HG03571 (cell line): ENCODE data around the gene SHISAL1.

ENCODE experiments used
- ATAC-seq: cut with Tn5 transposase; IDR thresholded peaks from one replicate; pipeline ENCODE4 v1.9.1; 2021; ENCODE audit not compliant: unreplicated experiment

SHISAL1 gene

DNA sequence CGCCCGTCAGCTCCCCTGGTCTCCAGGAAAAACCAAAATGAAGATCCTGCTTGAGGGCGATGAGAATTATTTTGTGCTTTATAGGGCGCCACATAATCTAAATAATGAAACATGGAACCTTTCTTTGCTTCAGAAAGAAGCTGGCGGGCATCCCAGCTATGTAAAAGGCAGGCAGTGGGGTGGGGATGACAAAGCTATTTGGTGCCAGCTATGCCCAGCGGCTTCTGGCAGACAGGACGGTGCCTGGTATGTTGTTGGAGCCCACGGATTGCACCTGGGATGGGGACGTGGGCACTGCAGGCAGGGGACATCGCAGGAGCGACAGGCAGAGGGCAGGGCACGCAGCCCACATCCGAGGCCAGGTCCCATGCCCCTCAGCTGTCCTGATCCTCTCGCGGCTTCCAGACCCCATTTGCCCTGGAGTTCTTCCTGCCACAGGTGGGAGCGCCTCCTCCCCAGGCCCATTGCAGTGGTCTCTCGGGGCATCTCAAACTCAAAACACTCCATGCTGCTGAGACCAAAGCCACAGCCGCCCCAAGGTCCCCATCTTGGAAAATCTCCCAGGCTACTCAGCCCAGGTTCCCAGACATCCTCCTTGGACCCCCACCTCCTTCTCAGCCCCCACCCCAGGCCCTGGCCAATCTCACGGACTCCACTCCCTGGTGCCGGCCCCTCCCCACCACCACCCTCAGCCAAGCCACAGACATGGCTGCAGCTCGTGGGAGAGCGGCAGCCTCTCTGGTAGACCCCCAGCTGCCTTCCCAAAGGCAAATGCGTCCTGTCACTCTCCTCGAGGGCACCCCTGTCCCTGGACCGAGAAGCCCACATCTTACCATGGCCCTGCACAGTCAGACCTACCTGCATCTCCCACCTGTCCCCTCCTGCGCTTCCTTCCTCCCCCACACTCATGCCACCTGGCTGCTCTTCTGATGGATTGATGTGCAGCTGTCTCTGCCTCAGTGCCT is 45.7 kb downstream of the SHISAL1 start:
- no peak for ATAC-seq

DNA sequence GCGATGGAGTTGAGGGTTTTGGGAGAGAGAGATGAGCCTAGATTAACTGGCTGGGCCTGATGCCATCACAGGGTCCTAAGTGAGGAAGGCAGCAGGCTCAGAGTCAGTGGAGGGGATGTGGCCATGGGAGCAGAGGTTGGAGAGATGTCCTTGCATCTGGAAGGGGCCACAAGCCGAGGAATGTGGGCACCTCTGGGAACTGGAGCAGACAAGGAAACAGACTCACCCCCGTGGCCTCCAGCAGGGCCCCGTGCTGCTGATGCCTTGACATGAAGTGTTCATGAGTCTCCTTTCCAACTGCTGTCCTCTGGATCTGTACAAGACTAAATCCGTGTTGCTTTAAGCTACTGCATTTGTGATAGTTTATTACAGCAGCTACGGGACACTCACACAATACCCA is 49.2 kb downstream of the SHISAL1 start:
- ATAC-seq, result no peak

DNA sequence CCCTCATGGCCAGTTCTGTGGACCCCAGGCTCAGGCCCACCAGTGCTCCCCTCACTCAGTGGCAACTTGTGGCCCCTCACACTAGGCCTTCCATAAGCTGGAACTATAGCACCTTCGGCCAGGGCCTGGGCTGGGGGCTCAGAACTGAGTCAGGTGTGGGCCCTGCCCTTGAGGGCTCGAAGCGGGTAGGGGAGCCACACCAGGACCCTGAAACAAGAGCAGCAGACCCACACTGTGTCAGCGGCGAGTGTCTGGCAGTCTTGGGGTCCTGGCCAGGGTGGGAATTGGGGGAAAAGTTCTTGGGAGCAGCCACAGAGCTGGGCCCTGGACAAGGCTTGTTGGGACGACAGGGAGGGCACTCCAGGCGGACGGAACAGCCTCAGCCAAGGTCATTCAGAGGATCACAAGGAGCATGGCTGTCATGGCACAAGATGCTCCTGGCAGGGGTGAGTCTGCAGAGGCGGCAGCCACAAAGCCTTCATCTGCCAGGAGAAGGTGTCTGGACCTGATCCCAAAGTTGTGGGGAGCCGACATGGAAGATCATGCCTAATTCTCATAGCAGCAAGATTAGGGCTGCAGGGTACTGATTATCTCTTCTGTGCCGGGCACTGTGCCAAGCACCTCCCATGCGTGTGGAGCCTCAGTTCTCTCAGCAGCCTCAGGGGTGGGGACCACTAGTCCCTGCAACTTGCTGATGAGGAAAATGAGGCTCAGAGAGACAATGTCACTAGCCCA is 50.7 kb downstream of the SHISAL1 start:
- ATAC-seq, result no peak

DNA sequence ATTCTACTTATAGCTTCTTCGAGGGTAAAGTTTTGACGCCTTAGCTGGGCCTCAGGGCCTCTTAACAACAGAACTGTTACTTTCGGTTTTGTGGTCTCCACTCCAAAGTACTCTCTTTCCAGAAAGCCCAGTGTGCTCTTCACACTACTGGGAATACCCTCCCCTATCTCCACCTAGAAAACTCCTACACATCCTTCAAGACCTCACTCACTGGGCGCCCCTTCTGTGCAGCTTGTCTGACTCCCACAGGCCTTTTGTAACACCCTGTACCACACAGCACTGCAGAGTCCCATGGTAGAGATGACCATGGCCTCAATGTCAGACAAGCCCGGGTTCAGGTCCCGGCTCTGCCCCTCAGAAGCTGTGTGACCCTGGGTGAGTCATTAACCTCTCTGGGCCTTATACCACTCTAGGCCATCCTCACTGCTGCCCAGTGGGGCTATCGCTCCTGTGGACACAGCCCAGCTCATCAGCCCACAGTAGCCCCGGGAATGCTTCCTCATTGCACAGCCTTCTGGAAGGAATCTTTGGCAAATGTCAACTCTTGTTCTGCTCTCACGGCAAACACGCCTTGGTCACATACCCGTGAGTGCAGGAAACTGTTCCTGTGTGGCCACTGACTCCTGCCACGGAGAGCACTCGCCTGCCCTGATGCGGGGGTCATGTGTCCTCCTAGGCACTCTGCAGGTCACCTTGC is 51.4 kb downstream of the SHISAL1 start:
- ATAC-seq, result no peak

DNA sequence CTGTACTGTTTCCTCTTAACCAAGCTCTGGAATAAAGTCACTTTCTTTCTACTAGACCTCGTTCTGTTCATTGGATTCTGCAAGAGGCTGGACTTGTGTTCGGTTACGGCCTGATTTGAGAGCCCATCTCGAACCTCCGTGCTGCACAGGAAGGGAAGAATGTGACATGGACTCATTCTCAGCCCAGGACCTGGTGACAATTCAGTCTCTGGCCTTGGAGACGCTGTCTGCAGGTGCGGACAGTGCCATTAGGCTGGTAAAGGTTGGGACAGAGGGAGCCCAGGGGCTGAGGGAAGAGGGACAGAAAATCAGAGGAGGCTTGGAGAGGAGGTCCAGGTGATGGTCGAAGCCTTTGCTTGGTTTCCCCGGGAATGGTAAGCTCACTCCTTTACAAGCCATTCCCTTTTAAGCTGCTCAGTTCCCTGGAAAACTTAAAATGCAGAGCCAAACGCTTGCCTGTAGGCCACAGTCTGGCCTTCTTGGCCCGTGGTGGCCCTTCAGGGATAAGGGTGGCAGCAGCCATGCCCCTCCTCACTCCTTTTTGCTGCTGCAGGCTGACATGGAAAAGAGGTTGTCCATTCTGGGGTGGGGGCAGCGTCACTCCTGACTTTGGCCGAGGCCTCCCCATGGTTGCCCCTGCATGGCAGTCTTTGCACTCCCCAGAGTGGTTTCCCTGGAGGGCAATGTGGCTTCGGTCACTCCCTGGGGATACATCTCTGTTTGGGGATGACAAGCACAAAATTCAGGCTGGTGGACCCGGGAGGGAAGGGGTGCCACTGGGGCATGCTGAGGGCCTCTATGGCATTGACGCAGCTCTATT is 52.3 kb downstream of the SHISAL1 start:
- no peak for ATAC-seq

DNA sequence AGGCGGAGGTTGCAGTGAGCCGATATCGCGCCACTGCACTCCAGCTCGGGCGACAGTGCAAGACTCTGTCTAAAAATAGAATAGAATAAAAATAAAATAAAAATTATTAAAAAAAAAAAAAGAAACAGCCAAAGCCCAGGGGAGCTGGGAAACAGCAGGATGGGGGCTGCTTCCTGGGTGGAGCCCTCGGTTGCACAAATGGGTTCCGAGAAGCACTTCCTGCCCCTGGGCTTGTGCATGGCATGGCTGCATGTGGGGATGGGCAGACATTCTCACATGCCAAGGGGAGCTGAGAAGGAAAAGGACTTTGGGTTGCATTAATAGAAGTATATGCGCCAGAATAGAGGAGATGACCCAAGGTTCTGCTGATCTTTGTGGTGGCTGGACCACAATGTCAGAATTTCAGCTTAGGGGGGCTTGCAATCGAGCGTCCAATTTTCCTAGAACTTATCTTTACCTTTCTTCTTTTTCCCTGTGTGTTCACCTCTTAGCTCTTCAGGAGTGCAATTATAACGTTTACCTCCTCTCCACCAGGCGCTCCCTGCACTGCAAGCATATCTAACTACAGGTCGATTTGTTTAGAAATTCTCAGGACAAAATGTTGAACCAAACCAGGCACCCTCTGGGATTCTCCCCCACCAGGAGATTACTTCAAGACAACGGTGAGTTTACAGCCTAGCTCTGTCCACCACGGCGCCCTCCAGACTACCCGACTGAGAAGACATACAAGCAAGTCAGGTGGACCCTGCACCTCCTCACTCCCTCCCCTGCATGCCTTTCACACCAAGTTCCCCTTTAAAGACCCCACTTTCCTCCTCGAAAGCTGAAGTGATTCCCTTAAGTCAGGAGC is 53.2 kb downstream of the SHISAL1 start:
- ATAC-seq, result no peak

DNA sequence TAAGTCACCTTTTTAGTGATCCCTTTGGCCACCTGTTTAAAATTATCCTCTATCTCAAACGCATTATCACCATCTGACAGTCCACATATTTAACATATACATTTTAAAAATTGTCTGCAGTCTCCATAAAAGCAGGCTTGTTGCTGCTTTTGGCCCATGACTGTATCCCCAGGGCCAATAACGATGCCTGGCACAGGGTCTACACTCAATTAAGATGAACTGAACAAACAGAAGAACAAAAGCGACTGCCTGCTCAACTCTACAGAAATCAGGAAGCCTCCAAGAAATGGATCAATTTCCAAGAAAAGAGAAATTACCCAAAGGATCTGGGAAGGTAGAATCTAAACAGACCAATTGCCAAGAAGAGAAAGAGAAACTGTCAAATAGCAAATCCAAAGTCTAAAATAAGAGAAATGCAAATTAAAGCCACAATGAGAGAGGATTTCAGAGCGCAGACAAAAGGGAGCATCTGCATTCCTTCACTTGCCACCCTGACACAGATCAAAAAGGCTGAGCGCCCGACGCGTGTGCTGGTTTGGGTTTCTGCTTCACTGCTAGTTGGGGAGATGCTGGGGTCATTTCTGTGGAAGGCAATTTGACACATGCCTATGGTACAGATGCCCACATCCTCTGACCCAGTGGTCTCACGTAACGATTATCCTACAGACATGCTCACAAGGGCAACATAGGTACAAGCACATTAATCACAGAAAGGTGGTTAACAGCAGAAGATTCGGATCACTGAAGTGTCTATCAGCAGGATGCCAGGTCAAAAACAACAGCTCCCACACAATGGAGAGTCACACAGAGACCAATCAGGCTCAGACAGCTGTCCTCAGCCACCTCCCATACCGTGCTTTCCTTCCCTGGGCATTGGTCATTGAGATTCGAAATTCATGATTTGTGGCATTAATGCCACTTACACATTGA is 55.9 kb downstream of the SHISAL1 start:
- ATAC-seq, result no peak

DNA sequence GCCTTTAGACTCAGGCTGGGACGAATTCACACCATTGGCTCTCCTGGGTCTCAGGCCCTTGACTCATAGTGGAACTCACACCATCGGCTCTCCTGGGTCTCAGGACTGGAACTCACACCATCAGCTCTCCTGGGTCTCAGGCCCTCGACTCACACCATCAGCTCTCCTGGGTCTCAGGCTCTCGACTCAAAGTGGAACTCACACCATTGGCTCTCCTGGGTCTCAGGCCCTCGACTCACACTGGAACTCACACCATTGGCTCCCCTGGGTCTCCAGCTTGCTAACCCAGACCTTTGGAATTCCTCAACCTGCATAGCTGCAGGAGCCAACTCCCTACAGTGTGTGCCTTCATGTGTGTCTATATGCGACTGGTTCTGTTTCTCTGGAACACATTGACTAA is 56.7 kb downstream of the SHISAL1 start:
- no peak for ATAC-seq

DNA sequence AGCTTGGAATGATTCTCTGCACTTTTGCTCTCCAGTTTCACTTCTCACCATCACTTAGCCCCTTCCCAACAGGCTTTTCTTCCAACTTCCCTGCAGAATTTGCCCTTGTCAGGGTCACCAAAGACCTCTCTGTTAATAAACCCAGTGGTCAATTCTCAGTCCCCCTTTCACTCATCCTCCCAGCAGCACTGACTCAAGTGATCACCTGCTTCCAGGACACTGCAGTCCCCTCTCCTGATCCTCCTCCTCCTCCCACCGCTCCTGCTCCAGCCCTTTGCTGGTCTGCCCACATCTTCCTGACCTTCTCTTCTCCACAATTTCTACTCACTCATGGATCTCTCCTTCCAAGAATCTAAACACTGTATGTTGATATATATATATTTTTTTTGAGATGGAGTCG is 57.9 kb downstream of the SHISAL1 start:
- no peak for ATAC-seq

DNA sequence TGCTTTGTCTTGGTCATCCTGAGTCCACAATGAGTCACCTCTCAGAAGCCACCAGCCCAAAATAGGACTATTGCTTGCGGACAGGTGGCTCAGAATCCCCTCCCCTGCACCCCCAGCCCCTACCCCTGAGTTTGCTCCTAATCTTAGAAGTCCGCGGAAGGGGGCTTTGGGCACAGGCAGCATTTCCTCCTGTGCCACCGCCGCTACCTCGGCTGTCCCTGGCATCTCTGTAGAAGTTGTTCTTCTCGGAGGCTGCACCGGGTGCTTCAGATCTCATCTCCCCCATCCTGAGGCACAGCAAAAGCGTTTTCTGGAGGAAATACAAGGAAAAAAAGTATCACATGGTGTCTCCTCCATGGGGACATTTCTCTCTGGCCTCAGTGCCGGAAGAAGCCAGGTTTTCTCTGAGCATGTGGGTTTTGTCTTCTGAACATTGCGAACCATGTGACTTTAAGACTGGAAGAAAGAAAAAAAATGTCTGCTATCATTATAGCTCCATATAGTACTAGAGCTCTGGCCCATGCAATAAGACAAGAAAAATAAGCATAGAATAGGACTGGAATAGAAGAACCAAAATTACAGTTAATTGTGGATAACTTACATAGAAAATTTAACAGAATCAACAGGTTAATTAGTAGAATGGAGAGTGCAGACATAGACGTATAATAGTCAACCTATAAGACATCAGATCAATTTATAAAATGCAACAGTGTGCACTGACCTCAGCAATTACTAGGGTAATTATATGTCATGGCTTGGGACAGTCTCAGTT is 63.2 kb downstream of the SHISAL1 start:
- no peak for ATAC-seq

DNA sequence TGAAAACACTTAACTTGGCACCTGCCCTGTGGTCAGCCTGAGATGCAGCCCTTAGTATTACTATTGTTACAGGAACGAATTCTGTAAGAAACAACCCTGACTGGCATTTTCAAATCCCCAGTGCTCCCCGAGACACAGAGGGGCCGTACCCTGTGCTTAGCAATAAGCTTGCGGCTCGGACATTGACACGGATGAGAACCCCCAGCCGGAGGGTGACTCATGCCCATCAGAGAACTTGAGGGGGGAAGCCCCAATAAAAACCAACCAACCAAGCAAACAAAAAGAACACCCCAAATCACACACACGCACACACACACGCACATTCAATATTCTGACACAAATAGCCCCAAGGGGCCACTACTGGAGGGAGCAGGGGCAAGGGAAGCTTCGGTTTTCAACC is 63.8 kb downstream of the SHISAL1 start:
- no peak for ATAC-seq

DNA sequence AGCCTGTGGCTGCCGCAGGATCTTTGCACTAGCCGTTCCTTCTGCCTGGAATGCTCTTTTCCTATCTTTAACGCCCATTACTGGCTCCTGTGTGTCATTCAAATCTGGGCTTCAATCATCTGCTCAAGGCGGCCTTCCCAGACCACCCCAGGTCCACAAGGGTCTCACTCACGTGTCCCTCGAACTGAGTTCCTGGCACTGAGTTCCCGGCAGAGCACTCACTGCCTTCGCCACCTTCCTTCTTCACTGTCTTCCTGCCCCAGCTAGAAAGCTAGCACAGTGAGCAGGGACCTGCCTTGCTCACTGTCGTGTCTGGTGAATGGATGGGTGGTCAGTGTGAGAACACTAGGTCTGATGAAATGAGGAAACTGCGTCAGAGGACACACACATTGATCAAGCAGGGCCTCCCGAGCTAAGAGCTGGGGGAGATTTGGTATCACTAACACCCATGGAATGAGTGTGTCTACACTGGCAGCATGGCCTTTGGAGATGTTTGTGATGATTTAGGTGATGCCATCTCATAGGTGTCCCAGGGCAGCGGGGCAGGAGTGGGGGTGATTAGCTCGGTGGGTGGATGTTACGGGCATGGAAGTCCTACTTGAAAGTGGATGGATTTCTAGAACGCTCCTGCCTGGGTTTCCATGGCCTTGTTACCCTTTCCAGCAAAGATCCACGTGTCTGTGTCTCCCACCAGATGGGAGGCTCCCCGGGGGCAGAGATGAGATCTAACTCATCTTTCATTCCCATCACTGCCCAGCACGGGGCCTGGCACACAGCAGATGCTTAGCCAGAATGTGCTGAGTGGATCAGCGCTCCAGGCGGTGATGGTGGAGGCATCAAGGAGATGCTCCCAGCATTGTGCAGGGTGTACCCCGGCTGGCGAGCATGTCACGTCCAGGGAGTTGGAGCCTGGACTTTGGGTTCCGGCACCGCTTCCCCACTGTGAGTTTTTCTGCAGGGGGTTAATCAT is 64.5 kb downstream of the SHISAL1 start:
- no peak for ATAC-seq

DNA sequence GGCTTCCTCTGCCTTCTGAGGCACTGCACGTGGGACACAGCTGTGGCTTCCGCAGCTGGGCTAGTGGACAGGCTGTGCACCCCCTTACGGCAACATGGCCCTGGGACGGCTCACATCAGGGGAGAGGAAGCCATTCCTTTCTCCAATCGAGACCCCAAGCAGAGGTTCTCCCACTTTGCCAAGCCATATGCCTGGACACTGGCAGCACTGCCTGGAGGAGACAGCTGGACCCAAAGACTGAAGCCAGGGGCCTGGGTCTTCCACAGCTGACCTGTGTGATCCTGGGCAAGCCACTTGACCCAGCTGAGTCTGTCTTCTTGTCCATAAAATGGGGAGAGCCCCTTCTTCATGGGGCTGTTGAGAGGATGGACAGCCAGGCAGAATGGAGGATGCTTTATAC is 65.4 kb downstream of the SHISAL1 start:
- no peak for ATAC-seq

DNA sequence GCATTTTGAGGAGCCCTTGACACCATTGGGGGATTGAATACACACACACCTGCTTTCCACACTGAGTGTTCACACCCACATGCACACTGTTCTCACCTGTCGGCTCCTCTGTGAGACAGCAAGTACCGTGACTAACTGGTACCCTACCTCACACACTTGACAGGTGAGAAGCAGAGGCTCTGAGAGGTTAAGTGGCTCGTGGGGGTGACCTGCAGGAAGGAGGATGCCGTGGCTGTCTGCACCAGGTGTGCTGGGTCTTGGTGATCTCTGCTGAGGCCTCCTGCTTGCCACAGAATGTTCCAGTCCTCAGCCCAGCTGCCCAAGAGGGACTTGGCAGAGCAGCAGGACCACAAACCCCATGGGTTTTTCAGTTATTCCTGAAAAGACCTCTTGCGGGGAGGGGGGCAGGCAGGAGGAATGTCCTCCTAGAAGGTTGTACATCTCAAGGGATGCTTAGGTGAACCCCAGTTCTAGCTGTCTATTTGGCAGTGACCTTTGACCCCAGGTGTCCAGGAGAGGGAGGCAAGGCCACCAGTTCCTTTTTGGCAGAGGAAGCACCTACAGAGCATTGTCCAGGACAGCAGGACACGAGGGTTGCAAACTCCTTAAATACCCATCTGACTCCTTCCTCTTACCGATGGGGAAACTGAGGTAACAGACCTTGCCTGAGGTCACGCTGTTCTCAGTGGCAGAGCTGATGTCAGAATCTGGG is 66.0 kb downstream of the SHISAL1 start:
- no peak for ATAC-seq

DNA sequence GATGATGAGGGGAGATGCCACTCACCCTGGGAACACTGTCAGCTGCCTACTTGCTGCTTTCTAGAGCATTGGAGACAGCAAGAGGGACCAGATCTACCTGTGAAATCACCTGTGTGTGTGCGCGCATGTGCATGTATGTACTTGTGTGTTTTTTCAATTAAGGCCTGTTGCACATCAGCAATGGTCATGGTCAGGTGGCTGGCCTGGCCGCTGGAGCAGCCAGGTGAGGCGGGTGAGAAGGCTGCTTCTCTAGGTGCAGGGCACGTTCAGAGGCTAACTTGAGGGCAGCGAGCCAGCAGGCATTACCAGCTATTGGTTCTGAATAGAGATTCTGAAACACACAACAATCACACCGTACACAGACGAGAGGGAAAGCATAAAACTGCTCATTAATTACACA is 66.9 kb downstream of the SHISAL1 start:
- ATAC-seq, result no peak

DNA sequence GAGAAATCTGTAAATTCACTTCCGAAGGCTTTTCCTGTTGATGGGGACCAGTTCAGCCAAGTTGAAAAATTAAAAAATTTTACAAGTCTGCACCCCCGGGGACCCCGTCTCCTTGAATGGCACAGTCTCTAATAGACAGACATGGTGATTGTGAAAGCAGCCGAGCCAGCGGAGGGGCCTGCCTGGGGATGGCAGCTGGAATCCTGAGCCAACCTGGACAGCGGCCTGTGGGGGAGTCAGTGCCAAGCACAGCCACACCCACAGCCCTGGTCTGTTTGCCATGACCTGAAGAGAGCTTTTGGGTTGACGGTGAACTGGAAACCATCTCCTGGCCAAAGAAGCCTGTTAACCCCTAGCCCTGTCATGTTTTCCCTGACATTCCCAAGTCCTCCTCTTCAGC is 67.3 kb downstream of the SHISAL1 start:
- no peak for ATAC-seq
